Epithelial cell of proximal tubule (primary cell): Measurements from ENCODE around the gene TBC1D21. TPM values are rescaled to one million over a fixed set of nuclear protein-coding genes. Genes with fewer than 3 reads are reported as not detected.

Experiments
- DNase-seq: peaks from one replicate; pipeline ENCODE4 v3.0.0-alpha.2; 2011; ENCODE audit warnings: low read depth
- H3K4me3 ChIP-seq: 2 replicates; pipeline ENCODE4 v1.5.1; 2011; ENCODE audit warnings: low read depth, mild to moderate bottlenecking, low read length
- total RNA-seq: library from RNA; depleted of rRNA; stranded (reverse); fragments of >200 nt; gene quantifications from 2 replicates; pipeline ENCODE4 v1.2.3, GENCODE V29; 2015
- TF ChIP-seq, protein P1 (sequence below): conservative IDR thresholded peaks from 2 replicates; pipeline ENCODE4 v1.5.1; 2012; ENCODE audit warnings: low read depth, mild to moderate bottlenecking, low read length

Gene TBC1D21
- total RNA-seq, 1 donor from 2014 or later: not detected

DNA sequence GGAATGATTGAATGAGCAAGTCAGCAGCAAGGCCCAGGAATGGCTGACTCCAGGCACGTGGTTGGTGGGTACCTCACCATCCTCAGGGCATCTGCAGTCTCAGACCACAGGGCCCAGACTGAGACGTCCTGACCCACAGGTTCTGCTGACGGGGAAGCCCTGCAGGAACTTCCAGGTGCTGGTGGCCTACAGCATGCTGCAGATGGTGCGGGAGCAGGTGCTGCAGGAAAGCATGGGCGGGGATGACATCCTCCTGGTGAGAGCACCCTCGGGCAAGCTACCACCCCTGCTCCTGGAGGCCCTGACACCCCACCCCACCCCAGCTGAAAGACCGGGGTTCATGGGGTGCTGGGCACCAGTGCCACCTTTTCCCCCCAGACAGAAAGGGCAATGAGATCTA is 14.1 kb downstream of the TBC1D21 start:
- H3K4me3 ChIP-seq: no peak overlapping the region
- TF ChIP-seq, protein P1, sequence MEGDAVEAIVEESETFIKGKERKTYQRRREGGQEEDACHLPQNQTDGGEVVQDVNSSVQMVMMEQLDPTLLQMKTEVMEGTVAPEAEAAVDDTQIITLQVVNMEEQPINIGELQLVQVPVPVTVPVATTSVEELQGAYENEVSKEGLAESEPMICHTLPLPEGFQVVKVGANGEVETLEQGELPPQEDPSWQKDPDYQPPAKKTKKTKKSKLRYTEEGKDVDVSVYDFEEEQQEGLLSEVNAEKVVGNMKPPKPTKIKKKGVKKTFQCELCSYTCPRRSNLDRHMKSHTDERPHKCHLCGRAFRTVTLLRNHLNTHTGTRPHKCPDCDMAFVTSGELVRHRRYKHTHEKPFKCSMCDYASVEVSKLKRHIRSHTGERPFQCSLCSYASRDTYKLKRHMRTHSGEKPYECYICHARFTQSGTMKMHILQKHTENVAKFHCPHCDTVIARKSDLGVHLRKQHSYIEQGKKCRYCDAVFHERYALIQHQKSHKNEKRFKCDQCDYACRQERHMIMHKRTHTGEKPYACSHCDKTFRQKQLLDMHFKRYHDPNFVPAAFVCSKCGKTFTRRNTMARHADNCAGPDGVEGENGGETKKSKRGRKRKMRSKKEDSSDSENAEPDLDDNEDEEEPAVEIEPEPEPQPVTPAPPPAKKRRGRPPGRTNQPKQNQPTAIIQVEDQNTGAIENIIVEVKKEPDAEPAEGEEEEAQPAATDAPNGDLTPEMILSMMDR: no peak
- DNase-seq: no peak

DNA sequence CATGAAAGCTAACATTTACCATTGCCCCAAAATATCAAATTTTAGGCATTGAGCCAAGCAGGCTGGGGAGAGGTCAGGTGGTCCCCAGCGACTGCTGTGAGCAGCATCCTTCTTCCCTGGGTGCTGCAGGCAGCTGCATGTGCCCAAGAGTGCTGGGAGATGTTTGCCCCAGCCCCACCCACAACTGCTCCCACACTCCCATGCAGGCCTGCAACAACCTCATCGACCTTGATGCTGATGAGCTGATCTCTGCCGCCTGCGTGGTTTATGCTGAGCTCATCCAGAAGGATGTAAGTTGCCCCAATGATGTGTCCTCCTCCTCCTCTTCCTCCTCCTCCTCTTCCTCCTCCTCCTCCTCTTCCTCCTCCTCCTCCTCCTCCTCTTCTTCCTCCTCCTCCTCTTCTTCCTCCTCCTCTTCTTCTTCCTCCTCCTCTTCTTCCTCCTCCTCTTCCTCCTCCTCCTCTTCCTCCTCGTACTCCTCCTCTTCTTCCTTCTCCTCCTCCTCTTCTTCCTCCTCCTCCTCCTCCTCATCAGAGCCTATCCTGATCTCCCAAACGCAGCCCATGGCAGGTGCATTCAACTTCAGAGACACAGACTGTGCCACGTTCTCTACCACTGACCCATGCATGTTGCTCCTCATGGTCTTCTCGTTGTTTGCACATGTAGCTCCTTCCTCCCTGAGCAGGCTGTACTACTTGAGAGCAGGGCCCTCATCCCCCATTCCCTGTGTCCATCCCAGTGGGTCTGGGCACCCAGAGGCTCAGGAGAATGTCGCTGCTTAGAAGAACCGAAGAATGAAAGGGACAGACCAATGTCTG is 15.1 kb downstream of the TBC1D21 start:
- TF ChIP-seq, protein P1: no peak
- DNase-seq: no peak
- no peak overlapping the region for H3K4me3 ChIP-seq

DNA sequence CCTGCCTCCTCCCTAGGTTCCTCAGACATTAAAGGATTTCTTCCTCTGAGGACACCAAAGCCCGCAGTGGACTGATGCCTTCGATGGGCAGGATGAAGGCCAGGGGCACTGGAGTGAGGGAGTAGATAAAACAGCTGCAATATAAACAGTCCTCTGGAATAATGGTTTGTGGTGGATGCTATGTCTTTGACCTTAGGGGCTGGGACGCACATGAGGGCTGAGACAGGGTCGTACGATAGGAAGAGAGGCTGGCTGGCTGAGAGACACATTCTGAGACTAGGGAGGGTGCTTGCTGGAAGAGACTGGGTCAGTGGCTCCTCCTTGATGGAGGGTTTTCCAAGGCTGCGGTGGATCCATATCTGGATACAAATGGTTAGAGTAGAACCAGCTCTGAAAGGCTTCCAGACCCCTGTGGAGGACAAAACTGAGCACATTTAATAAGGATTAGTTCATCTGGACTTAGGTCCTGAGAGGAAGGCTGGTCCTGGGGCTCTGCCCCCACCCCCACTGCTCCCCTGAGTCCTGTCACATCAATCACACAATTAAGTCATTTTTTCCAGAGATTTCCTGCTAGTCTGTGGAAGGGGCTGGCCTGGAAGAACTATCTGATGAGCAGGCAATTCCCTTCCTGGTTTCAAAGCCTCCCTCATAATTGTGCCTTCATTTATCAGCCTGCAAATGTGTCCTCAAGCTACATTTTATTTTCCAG is 15.8 kb downstream of the TBC1D21 start:
- no peak overlapping the region for H3K4me3 ChIP-seq
- TF ChIP-seq, protein P1: no peak
- DNase-seq: no peak

DNA sequence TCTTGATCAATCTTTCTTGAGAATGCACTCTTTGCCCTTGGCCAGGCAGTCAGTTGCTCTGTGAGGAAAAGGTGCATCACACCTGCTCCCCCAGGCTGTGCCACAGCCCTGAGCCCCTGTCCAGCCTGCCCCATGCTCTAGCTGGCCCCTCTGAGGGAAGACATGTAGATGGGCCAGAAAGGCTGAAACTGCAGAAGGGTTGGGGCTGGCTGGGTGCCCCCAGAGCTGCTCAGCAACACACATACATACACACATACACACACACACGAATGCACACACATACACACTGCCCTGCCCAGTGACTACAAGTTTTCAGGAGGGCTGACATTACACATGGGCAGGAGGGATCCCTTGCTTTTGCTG is 16.4 kb downstream of the TBC1D21 start:
- no peak for DNase-seq
- TF ChIP-seq, protein P1: no peak

DNA sequence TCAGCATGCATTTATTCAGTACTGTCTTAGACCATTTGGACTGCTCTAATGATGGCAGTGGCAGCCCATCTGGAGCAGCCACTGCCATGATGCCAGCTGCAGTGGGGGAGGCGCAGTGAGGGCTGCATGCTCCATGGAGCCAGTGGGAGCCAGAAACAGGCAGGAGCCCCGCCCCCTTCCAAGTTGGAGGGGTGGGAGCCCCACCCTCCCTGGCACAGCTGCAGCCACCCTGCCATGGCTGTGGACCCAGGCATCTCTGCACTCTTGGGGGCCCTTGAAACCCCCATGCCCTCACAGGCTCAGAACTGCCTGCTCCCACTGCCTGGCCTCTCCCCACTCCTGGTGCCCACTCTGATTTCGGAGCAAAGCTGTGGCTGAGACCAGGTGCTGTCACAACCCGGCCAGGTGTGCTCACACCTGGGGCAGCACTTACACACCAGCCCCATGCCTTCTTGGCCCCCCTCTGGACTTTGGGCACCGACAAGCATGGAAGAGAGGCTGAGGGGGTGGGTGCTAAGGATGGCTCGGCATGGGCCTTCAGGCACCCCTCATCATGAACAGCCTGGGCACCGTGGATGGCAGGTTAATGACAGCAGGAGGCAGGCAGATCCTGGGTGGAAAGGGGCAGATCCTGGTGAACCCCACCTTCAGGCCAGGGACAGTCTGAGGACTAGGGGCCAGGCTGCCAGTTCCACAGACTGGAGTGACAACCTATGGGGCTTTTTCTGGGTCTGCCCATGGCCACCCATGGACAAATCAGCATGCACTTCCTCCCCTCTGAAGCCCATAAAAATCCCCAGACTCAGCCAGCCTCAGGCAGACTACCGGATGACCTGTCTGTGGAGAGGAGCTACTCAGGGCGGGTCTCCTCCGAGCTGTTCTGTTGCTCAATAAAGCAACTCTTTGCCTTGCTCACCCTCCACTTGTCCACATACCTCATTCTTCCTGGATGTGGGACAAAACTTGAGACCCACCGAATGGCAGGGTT is 18.3 kb downstream of the TBC1D21 start:
- no peak for DNase-seq
- no peak overlapping the region for H3K4me3 ChIP-seq
- TF ChIP-seq, protein P1: no peak

More for the DNA sequence above, 16.4 kb downstream of the TBC1D21 start:
- H3K4me3 ChIP-seq: no peak overlapping the region

DNA sequence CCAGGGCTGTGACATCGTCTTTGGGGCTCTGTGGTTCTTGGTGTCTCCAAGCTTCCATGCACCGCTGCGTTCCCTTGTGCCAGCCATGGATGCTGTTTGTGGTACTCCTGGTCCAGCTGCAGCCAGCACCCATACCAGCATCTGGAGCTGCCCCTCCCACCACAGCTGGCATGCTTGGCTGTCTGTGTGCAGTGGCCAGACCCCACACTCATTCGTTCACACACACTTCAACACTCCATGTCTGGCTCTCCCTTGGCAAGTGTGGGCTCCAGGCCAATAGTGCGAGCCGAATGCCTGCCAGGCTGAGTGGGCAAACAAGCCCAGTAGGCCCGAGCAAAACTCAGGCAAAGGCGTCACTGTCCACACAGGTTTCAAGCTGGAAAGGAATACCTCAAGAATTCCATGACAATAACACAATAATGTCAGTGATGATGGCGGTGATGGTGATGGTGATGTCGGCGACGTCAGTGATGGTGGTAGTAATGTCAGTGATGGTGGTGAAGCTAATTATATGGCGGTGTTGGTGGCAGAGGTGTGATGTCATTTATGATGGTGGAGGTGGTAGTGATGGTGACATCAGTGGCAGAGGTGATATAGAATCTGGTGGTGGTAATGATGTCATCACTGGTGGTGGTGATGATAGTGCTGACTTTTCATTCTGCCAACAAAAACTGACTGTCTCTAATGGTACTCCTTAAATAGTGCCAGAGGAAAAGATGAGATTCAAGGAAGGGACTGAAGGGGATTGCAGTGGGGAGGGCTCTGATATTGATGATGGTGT is 19.3 kb downstream of the TBC1D21 start:
- H3K4me3 ChIP-seq: no peak overlapping the region
- TF ChIP-seq, protein P1: no peak
- no peak for DNase-seq
